HG03139 (cell line): ENCODE results near the gene RANBP17.

Source experiments
- ATAC-seq: cut with Tn5 transposase; IDR thresholded peaks from one replicate; pipeline ENCODE4 v1.9.1; 2021; ENCODE audit not compliant: unreplicated experiment

Gene RANBP17

GRCh38 chr5:171226864-171227263 is 365.0 kb downstream of the RANBP17 start:
- ATAC-seq = peak; percentile 50

- ATAC-seq = no peak
These were observed 374.8 kb downstream of the RANBP17 start for GRCh38 chr5:171236651-171237050.

- ATAC-seq = no peak
These were observed 380.7 kb downstream of the RANBP17 start for GRCh38 chr5:171242521-171242920.

- no peak for ATAC-seq
These were observed 384.4 kb downstream of the RANBP17 start for GRCh38 chr5:171246231-171246630.

GRCh38 chr5:171249460-171249859 is 387.6 kb downstream of the RANBP17 start:
- ATAC-seq = no peak

GRCh38 chr5:171250738-171251137 is 388.9 kb downstream of the RANBP17 start:
- ATAC-seq = no peak

- no peak for ATAC-seq
These were observed 389.7 kb downstream of the RANBP17 start for GRCh38 chr5:171251519-171251918.

- ATAC-seq = no peak
These were observed 390.9 kb downstream of the RANBP17 start for GRCh38 chr5:171252674-171253073.

GRCh38 chr5:171258737-171259415 is 397.1 kb downstream of the RANBP17 start:
- no peak for ATAC-seq

- no peak for ATAC-seq
These were observed 399.5 kb downstream of the RANBP17 start for GRCh38 chr5:171261361-171261760.

- no peak for ATAC-seq
These were observed 400.1 kb downstream of the RANBP17 start for GRCh38 chr5:171261904-171262303.

- no peak for ATAC-seq
These were observed 401.4 kb downstream of the RANBP17 start for GRCh38 chr5:171263181-171263580.

- ATAC-seq = no peak
These were observed 403.0 kb downstream of the RANBP17 start for GRCh38 chr5:171264843-171265242.

GRCh38 chr5:171268700-171269620 is 407.1 kb downstream of the RANBP17 start:
- ATAC-seq = no peak

GRCh38 chr5:171269717-171270116 is 407.9 kb downstream of the RANBP17 start:
- ATAC-seq = peak; percentile 47

- ATAC-seq = no peak
These were observed 408.3 kb downstream of the RANBP17 start for GRCh38 chr5:171270136-171270535.

- no peak for ATAC-seq
These were observed 410.0 kb downstream of the RANBP17 start for GRCh38 chr5:171271798-171272197.

GRCh38 chr5:171272996-171273970 is 411.5 kb downstream of the RANBP17 start:
- no peak for ATAC-seq

- ATAC-seq = no peak
These were observed 414.2 kb downstream of the RANBP17 start for GRCh38 chr5:171275841-171276544.

- no peak for ATAC-seq
These were observed 421.9 kb downstream of the RANBP17 start for GRCh38 chr5:171283753-171284152.
